HL-60 (cell line): ENCODE data around the gene CDH5.

ENCODE experiments used
- CTCF ChIP-seq: IDR thresholded peaks from one replicate; pipeline ENCODE4 v1.5.1; 2011; ENCODE audit warnings: low read length, control low read depth, inconsistent platforms; ENCODE audit not compliant: insufficient read depth
- POLR2AphosphoS5 ChIP-seq: IDR thresholded peaks from 2 replicates; pipeline ENCODE4 v1.6.1; 2012; ENCODE audit warnings: low read depth
- REST ChIP-seq: IDR thresholded peaks from 2 replicates; pipeline ENCODE4 v1.6.1; 2012; ENCODE audit warnings: low read depth; ENCODE audit not compliant: insufficient replicate concordance

GRCh38 chr16:66405057-66405783, 38.7 kb downstream of the CDH5 start:
- TF ChIP-seq CTCF (no peak), REST (no peak), POLR2AphosphoS5 (no peak)
